ENCODE results near the gene NEAT1.

DNA sequence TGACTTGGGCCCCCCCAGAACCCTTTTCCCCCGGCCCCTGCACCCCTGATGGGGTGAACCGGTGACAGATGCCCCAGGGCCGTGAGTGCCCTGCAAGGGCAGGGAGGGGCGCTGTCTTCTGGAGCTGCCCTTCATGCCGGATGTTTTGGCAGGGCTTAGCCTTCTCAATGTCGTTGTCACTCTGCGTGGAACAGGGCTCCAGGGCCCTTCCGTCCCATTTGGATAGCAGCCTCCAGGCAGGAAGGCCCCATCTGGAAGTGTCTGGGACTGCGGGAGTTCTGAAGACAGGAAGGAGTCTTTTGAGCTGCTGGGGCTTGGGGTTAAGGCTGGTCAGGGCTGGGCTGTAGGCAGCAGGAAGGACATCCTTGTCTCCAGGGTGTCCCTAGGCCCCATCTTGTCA lies 31.6 kb upstream of the NEAT1 start:
- TF ChIP-seq EZH2phosphoT487 (IDR thresholded peaks at IDR 0.05; ENCODE audit: low read length) = no peak
- TF ChIP-seq, protein P1, sequence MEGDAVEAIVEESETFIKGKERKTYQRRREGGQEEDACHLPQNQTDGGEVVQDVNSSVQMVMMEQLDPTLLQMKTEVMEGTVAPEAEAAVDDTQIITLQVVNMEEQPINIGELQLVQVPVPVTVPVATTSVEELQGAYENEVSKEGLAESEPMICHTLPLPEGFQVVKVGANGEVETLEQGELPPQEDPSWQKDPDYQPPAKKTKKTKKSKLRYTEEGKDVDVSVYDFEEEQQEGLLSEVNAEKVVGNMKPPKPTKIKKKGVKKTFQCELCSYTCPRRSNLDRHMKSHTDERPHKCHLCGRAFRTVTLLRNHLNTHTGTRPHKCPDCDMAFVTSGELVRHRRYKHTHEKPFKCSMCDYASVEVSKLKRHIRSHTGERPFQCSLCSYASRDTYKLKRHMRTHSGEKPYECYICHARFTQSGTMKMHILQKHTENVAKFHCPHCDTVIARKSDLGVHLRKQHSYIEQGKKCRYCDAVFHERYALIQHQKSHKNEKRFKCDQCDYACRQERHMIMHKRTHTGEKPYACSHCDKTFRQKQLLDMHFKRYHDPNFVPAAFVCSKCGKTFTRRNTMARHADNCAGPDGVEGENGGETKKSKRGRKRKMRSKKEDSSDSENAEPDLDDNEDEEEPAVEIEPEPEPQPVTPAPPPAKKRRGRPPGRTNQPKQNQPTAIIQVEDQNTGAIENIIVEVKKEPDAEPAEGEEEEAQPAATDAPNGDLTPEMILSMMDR (IDR thresholded peaks at IDR 0.05; ENCODE audit: low read length) = no peak
- TF ChIP-seq EZH2 (optimal IDR thresholded peaks at IDR 0.05; ENCODE audit: low read depth, low read length) = no peak
